Measurements from ENCODE around the gene HES2. TPM values are rescaled to one million over a fixed set of nuclear protein-coding genes. Genes with fewer than 3 reads are reported as not detected.

The HES2 gene
- total and polyA plus RNA-seq, 9 of the 15 experiments (the other 6 are each of a cell fraction or from before 2014, with no cell fraction given): 0.05 to 0.18 (median 0.07) TPM; not detected in 4

DNA sequence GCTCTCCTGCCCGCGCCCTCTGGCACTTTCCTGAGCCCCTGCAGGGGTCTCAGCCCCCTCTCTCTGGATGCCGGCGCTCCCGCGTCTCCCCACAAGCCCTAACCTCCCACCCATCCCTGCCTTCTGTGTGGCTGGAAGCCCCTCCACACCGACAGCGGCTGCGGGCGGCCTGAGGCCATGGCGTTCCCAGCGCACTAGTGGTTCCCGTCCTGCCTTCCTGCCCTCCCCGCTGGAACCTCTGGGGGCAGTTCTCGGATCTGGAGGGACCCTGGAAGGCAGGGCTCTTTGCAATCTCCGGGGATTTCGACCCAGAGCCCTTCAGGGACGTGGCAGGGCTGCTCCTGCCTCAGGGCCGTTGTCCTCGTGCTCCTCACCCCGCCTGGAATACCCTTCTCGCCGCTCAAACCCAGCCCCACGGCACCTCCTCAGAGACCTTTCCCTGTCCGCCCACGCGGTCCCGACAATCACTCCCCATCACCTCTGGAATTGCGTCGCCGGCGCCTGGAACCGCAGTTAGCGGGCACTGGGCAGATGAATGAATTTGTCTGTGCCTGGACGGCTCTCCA lies 4.4 kb upstream of the HES2 start:
- H3K27me3 ChIP-seq (ENCODE audit: control insufficient read depth in 2 of 2, insufficient read depth in 2 of 2, low read length in 2 of 2): peaks cover 27 to 57% of the 10 kb centered on the region in 2 experiments; a peak in 4 of 5 replicates
- no peak overlapping the region for H3K27ac ChIP-seq (ENCODE audit: extremely low read depth, low read depth, low read length)
- H3K9me1 ChIP-seq (ENCODE audit: control insufficient read depth, insufficient read depth, low read length): no peaks in the 10 kb centered on the region
- FAIRE-seq (no peak), ATAC-seq (peak; percentile 7), DNase-seq (ENCODE audit: extremely low read depth in 1 of 4, low spot score in 3 of 4) (peak in 2 of 4 experiments; percentile 43 to 47)
- H3K36me3 ChIP-seq (ENCODE audit: control insufficient read depth, insufficient read depth, low read length): no peaks in the 10 kb centered on the region
- no peak overlapping the region for H3K4me3 ChIP-seq
- peak overlapping the region; percentile 63 for H2AFZ ChIP-seq (ENCODE audit: low read depth, low read length)
- no peaks in the 10 kb centered on the region for H3K79me2 ChIP-seq (ENCODE audit: control insufficient read depth, insufficient read depth, low read length)
- ChIA-PET POLR2A (interaction anchor here (0.6 to 2.2 kb wide), 5 partner anchors 8 to 224 kb away, joined by 3 to 11 read pairs (median 3); no protein-coding TSS in a partner anchor), CTCF (ENCODE audit: low intra/inter-chr PET ratio) (interaction anchor here (0.6 to 1.5 kb wide), 3 partner anchors 13 to 61 kb away, joined by 3 to 9 read pairs (median 5); no protein-coding TSS in a partner anchor)
- peaks cover 39 to 77% of the 10 kb centered on the region in 2 experiments for H3K4me1 ChIP-seq (replicated peaks in 1 of 2; ENCODE audit: control insufficient read depth in 2 of 2, insufficient read depth in 2 of 2, low read length in 2 of 2)
- intact Hi-C loops (cut with micrococcal nuclease) (loop anchor here (1.0 kb wide), 1 partner anchor 14 kb away; no protein-coding TSS in a partner anchor), in situ Hi-C loops (cut with MboI) (no loop called here)
- peaks cover 46% of the 10 kb centered on the region; the same call in 1 of the 2 replicates for H4K20me1 ChIP-seq (replicated peaks; ENCODE audit: control insufficient read depth, insufficient read depth, low read length)
- H3K4me2 ChIP-seq (ENCODE audit: insufficient read depth, low read length): peak overlapping the region; percentile 67
- H3K9me3 ChIP-seq (replicated peaks; ENCODE audit: control insufficient read depth, insufficient read depth, low read depth, low read length): no peaks in the 10 kb centered on the region
- H3K9ac ChIP-seq (ENCODE audit: insufficient read depth in 1 of 2, low read depth in 2 of 2, low read length in 2 of 2): peak overlapping the region in 1 of 2 experiments; percentile 66; a peak in 3 of 4 replicates
- BruUV-seq (replicated peaks): no TSS peak
- WGBS (ENCODE audit: insufficient coverage, low coverage, missing lambda C conversion rate): 7% methylated on average over 35 of the region's 35 CpGs
- TF ChIP-seq ADNP (tag; IDR thresholded peaks at IDR 0.05) (no peak), NFXL1 (CRISPR knock-in tag; IDR thresholded peaks at IDR 0.05) (no peak), LEF1 (IDR thresholded peaks at IDR 0.05) (no peak), MAFK (IDR thresholded peaks at IDR 0.05; ENCODE audit: low read length) (no peak), ZBTB7A (IDR thresholded peaks at IDR 0.05; ENCODE audit: borderline replicate concordance, control insufficient read depth, low read depth, low read length) (peak; percentile 27; the same call in 1 of the 2 replicates), ZNF347 (CRISPR knock-in tag; IDR thresholded peaks at IDR 0.05; ENCODE audit: low read depth) (no peak), KDM5B (IDR thresholded peaks at IDR 0.05; ENCODE audit: insufficient replicate concordance, low read depth, low read length) (peak; percentile 8)
- TF ChIP-seq, protein P1, sequence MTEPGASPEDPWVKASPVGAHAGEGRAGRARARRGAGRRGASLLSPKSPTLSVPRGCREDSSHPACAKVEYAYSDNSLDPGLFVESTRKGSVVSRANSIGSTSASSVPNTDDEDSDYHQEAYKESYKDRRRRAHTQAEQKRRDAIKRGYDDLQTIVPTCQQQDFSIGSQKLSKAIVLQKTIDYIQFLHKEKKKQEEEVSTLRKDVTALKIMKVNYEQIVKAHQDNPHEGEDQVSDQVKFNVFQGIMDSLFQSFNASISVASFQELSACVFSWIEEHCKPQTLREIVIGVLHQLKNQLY (CRISPR knock-in tag; conservative IDR thresholded peaks at IDR 0.05): 0 out of 4 replicates have a peak, but pooled peaks of 1 of the 2 experiments have one; percentile 28
- TF ChIP-seq, protein P2, sequence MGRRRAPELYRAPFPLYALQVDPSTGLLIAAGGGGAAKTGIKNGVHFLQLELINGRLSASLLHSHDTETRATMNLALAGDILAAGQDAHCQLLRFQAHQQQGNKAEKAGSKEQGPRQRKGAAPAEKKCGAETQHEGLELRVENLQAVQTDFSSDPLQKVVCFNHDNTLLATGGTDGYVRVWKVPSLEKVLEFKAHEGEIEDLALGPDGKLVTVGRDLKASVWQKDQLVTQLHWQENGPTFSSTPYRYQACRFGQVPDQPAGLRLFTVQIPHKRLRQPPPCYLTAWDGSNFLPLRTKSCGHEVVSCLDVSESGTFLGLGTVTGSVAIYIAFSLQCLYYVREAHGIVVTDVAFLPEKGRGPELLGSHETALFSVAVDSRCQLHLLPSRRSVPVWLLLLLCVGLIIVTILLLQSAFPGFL (CRISPR knock-in tag; IDR thresholded peaks at IDR 0.05): no peak

Data from K562 (cell line).